ENCODE measurements around the gene KATNAL2. TPM values are rescaled to one million over a fixed set of nuclear protein-coding genes. Genes with fewer than 3 reads are reported as not detected.

The KATNAL2 gene
- total and polyA plus RNA-seq, 9 donors = 0.78 to 5.1 (median 2.8) TPM

GRCh38 chr18:47075098-47075883 lies 157.9 kb downstream of the KATNAL2 start:
- intact Hi-C loops (cut with DNase I) = no loop called here
- H3K27ac ChIP-seq = no peak overlapping the region
- 64 to 72% (median 68%) methylated on average over 13 of the region's 13 CpGs for WGBS, 3 donors
- TF ChIP-seq POLR2A (IDR thresholded peaks at IDR 0.05) (no peak), EP300 (IDR thresholded peaks at IDR 0.05) (no peak), CTCF (IDR thresholded peaks at IDR 0.05) (no peak)
- DNase-seq = no peak
- H3K4me1 ChIP-seq (ENCODE audit: insufficient read depth) = no peaks in the 10 kb centered on the region
- H3K9me3 ChIP-seq = no peaks in the 10 kb centered on the region
- H3K4me3 ChIP-seq = no peak overlapping the region
- no peaks in the 10 kb centered on the region for H3K36me3 ChIP-seq
- no peaks in the 10 kb centered on the region for H3K27me3 ChIP-seq

- H3K27me3 ChIP-seq = no peaks in the 10 kb centered on the region
- H3K4me3 ChIP-seq = no peak overlapping the region
- no peak for DNase-seq
- no peaks in the 10 kb centered on the region for H3K36me3 ChIP-seq
- H3K9me3 ChIP-seq = no peaks in the 10 kb centered on the region
- no peak overlapping the region for H3K27ac ChIP-seq
- no peaks in the 10 kb centered on the region for H3K4me1 ChIP-seq (ENCODE audit: insufficient read depth)
- no peak for TF ChIP-seq POLR2A (IDR thresholded peaks at IDR 0.05)
- TF ChIP-seq CTCF (IDR thresholded peaks at IDR 0.05) = no peak
- TF ChIP-seq EP300 (IDR thresholded peaks at IDR 0.05) = no peak
- WGBS, 3 donors = 91 to 95% (median 92%) methylated on average over 7 of the region's 7 CpGs
- intact Hi-C loops (cut with DNase I) = no loop called here
Measured at GRCh38 chr18:47077111-47077510, 159.7 kb downstream of the KATNAL2 start.

- Histone ChIP-seq H3K9me3 (no peaks in the 10 kb centered on the region), H3K4me1 (ENCODE audit: insufficient read depth) (no peaks in the 10 kb centered on the region), H3K27me3 (no peaks in the 10 kb centered on the region), H3K4me3 (no peak overlapping the region), H3K27ac (no peak overlapping the region), H3K36me3 (no peaks in the 10 kb centered on the region)
- TF ChIP-seq POLR2A (IDR thresholded peaks at IDR 0.05) (no peak), CTCF (IDR thresholded peaks at IDR 0.05) (no peak), EP300 (IDR thresholded peaks at IDR 0.05) (no peak)
- intact Hi-C loops (cut with DNase I) = no loop called here
- WGBS, 3 donors = 86 to 98% (median 93%) methylated on average over 2 of the region's 2 CpGs
- no peak for DNase-seq
Measured at GRCh38 chr18:47080872-47081271, 163.5 kb downstream of the KATNAL2 start.

GRCh38 chr18:47081578-47081977 lies 164.2 kb downstream of the KATNAL2 start:
- Histone ChIP-seq H3K36me3 (no peaks in the 10 kb centered on the region), H3K4me3 (no peak overlapping the region), H3K9me3 (no peaks in the 10 kb centered on the region), H3K4me1 (ENCODE audit: insufficient read depth) (no peaks in the 10 kb centered on the region), H3K27me3 (no peaks in the 10 kb centered on the region), H3K27ac (no peak overlapping the region)
- intact Hi-C loops (cut with DNase I) = no loop called here
- TF ChIP-seq CTCF (IDR thresholded peaks at IDR 0.05) (no peak), POLR2A (IDR thresholded peaks at IDR 0.05) (no peak), EP300 (IDR thresholded peaks at IDR 0.05) (no peak)
- no peak for DNase-seq
- 90 to 95% (median 93%) methylated on average over 2 of the region's 2 CpGs for WGBS, 3 donors
